K562 (cell line): ENCODE measurements around the gene SLC2A8. TPM values are rescaled to one million over a fixed set of nuclear protein-coding genes. Genes with fewer than 3 reads are reported as not detected.

Source experiments
- ASH1L ChIP-seq: fragments of 450-650 bp; IDR thresholded peaks from 2 replicates; pipeline ENCODE4 v1.6.1; 2018; ENCODE audit warnings: borderline replicate concordance, mild to moderate bottlenecking, low read depth; ENCODE audit not compliant: partially characterized antibody
- CEBPZ ChIP-seq: fragments of 150-350 bp; IDR thresholded peaks from 2 replicates; pipeline ENCODE4 v1.6.1; 2014; ENCODE audit warnings: low read depth, mild to moderate bottlenecking, low read length, borderline replicate concordance
- CTBP1 ChIP-seq: fragments of 450-650 bp; IDR thresholded peaks from 2 replicates; pipeline ENCODE4 v1.6.1; 2016; ENCODE audit warnings: borderline replicate concordance
- GTF3C2 ChIP-seq: IDR thresholded peaks from 3 replicates; pipeline ENCODE4 v1.6.1; 2011; ENCODE audit warnings: borderline replicate concordance, mild to moderate bottlenecking, moderate library complexity; ENCODE audit not compliant: insufficient read length; ENCODE audit errors: extremely low read depth
- KAT7 ChIP-seq: sonication (generic); formaldehyde crosslinking; IDR thresholded peaks from 2 replicates; pipeline ENCODE4 v1.8.0; 2022; ENCODE audit warnings: missing genetic modification reagents, mild to moderate bottlenecking, borderline replicate concordance
- MBD2 ChIP-seq: sonication (generic); IDR thresholded peaks from 2 replicates; pipeline ENCODE4 v1.6.1; 2016; ENCODE audit warnings: low read depth, borderline replicate concordance
- PCBP2 ChIP-seq: fragments of 200-400 bp; formaldehyde crosslinking; IDR thresholded peaks from 2 replicates; pipeline ENCODE4 v1.6.1; 2018; ENCODE audit warnings: low read length, low read depth, mild to moderate bottlenecking, moderate library complexity; ENCODE audit not compliant: poor library complexity, severe bottlenecking
- ZKSCAN3 ChIP-seq: fragments of 250-450 bp; sonication (Bioruptor Pico); IDR thresholded peaks from 2 replicates; pipeline ENCODE4 v1.4.0; 2020
- ZNF224 ChIP-seq: sonication (generic); formaldehyde crosslinking; IDR thresholded peaks from 2 replicates; pipeline ENCODE4 v1.8.0; 2022; ENCODE audit warnings: mild to moderate bottlenecking, missing genetic modification reagents
- ZNF431 ChIP-seq: sonication (generic); formaldehyde crosslinking; IDR thresholded peaks from 2 replicates; pipeline ENCODE4 v1.8.0; 2022; ENCODE audit warnings: mild to moderate bottlenecking, missing genetic modification reagents
- ZNF592 ChIP-seq: fragments of 450-650 bp; IDR thresholded peaks from 2 replicates; pipeline ENCODE4 v1.6.1; 2017; ENCODE audit warnings: antibody characterized with exemption, mild to moderate bottlenecking
- polyA plus RNA-seq, 8 experiments: library from polyadenylated mRNA; depleted of rRNA in 4 of 8; stranded (reverse) in 5 of 8; unstranded in 3 of 8; fragments of >200 nt; fragmentation: Nextera tagmentation in 2 of 8; fragmentation: Illumina TruSeq in 1 of 8; extraction: Ambion mirVana in 2 of 8; extraction: Trizol in 1 of 8; gene quantifications; 2 replicates each; pipeline versions ENCODE4 v1.2.1 to v1.2.3, GENCODE V29; 2011 to 2014; ENCODE audit warnings: inconsistent platforms in 1 of 8, missing spikeins in 1 of 8
- total RNA-seq, 7 experiments: library from RNA; depleted of rRNA in 6 of 7; stranded (reverse); fragments of >200 nt in 6 of 7; fragmentation: Illumina TruSeq in 2 of 7; extraction: Trizol in 2 of 7; gene quantifications; 2 replicates each; pipeline versions ENCODE4 v1.2.1 to v1.2.3, GENCODE V29; 2011 to 2021; ENCODE audit warnings: low replicate concordance in 1 of 7
- TF ChIP-seq, protein P1 (sequence below), 2 experiments: IDR thresholded peaks; 2 replicates each; pipeline ENCODE4 v1.6.1; 2012; ENCODE audit warnings: improper control_type of control experiment in 2 of 2, low read depth in 2 of 2, low read length in 2 of 2, borderline replicate concordance in 1 of 2

Gene SLC2A8
- total and polyA plus RNA-seq, 9 of the 15 experiments (the other 6 are each of a cell fraction or from before 2014, with no cell fraction given): 0.13 to 12.9 (median 5.2) TPM

- TF ChIP-seq, protein P1, sequence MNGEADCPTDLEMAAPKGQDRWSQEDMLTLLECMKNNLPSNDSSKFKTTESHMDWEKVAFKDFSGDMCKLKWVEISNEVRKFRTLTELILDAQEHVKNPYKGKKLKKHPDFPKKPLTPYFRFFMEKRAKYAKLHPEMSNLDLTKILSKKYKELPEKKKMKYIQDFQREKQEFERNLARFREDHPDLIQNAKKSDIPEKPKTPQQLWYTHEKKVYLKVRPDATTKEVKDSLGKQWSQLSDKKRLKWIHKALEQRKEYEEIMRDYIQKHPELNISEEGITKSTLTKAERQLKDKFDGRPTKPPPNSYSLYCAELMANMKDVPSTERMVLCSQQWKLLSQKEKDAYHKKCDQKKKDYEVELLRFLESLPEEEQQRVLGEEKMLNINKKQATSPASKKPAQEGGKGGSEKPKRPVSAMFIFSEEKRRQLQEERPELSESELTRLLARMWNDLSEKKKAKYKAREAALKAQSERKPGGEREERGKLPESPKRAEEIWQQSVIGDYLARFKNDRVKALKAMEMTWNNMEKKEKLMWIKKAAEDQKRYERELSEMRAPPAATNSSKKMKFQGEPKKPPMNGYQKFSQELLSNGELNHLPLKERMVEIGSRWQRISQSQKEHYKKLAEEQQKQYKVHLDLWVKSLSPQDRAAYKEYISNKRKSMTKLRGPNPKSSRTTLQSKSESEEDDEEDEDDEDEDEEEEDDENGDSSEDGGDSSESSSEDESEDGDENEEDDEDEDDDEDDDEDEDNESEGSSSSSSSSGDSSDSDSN (IDR thresholded peaks at IDR 0.05; ENCODE audit: borderline replicate concordance in 1 of 2, low read depth in 2 of 2, low read length in 2 of 2): peak; percentile 55 to 64; a peak in 1 of 4 replicates
- peak; percentile 88 for TF ChIP-seq MBD2
- TF ChIP-seq ZKSCAN3: no peak
- TF ChIP-seq CTBP1: peak; percentile 78
- peak; percentile 85 for TF ChIP-seq ASH1L
- TF ChIP-seq KAT7 (CRISPR knock-in tag): peak; percentile 30; the same call in 1 of the 2 replicates
- no peak for TF ChIP-seq GTF3C2
- TF ChIP-seq ZNF592: 0 out of 2 replicates have a peak, but pooled peaks have one; percentile 27
- TF ChIP-seq PCBP2: peak; percentile 18
- peak; percentile 59; the same call in 1 of the 2 replicates for TF ChIP-seq ZNF431 (CRISPR knock-in tag)
- TF ChIP-seq ZNF224 (CRISPR knock-in tag): peak; percentile 55; the same call in 1 of the 2 replicates
- peak; percentile 79; the same call in 1 of the 2 replicates for TF ChIP-seq CEBPZ
Measured at GRCh38 chr9:127396808-127397645, at the start of gene SLC2A8 (continued).
